Testis (tissue), 2 donors: ENCODE measurements around the gene CLDN5.

Source experiments
- CTCF ChIP-seq, 3 experiments: fragments of 450-650 bp in 2 of 3; fragments of 200-600 bp in 1 of 3; sonication (generic) in 1 of 3; IDR thresholded peaks; one replicate each; pipeline ENCODE4 v1.5.1; 2016 to 2019; ENCODE audit warnings: antibody characterized with exemption in 3 of 3, mild to moderate bottlenecking in 2 of 3, moderate library complexity in 1 of 3
- POLR2A ChIP-seq: fragments of 450-650 bp; IDR thresholded peaks from one replicate; pipeline ENCODE4 v1.6.1; 2017; ENCODE audit warnings: antibody characterized with exemption, mild to moderate bottlenecking, moderate library complexity

DNA sequence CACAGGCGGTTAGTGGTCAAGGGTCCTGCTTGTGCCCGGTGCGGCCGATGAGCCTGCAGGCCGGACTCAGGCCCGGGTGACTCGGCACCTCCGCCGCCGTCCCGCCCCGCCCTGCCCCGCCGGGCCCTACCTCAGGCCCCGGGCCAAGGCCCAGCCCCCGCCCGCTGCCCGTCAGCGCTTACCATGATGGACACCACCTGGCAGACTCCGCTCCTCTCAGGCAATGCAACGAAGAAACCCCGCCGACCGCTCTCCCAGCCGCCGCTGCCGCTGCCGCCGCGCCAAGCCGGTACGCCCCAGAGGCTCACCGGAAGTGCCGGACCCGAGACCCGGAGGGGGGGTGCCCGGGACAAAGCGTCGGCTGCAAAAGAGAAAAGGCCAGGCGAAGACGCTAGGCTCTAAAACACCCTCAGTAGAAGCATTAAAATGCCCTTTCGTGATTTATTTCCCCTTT, 45.3 kb downstream of the CLDN5 start, which contains the start of gene UFD1:
- TF ChIP-seq CTCF (IDR thresholded peaks at IDR 0.05) (no peak), POLR2A (no peak)
